ENCODE measurements around the gene TRIP11.

TRIP11 gene

DNA sequence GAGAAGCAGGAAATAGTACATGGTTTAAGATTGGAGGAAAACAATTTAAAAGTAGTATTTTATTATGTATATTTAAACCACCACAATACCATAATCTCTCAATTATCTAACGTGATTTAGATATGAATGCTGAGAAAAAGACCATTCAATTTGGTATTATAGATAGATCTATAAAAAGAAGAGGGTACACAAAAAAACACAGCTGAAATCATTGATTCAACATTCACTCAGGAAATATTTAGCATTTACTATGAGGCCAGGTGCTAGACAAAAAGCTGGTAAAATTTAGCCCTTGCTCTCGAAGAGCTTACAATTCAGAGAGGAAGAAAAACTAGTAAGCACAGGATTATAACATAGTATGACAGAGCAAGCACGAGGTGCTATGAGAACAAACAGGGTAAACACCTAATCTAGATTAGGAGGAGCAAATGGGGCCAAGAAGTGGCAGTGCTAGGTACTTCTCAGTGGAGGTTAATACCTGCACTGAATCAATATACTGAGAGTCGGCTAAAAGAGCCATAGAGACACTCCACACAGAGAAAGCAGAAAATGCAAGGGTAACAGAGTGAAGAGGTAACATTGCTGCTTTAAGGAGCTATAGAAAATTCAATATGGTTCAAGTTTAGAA, 27.6 kb downstream of the TRIP11 start:
- no peak overlapping the region for H3K4me3 ChIP-seq (ENCODE audit: low read depth, low read length)

DNA sequence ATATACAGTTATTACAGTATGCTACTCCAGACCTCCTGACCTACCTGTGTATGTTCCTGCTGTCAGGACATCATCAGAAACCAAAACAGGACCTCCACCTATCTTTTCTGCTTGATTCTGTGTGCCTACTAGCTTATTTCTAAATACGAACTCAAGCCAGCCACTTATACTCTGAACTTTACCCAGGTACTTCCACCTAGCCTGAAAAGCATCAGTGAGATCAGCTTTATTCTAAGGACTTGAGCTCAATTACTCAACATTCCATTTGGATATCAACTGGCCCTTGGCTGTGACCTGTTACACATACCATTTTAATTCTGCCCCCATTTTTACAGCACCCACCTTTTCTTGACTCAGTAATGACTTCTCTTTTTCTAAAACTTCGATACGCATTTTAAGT, 29.2 kb downstream of the TRIP11 start:
- H3K4me3 ChIP-seq (ENCODE audit: low read depth, low read length): no peak overlapping the region

DNA sequence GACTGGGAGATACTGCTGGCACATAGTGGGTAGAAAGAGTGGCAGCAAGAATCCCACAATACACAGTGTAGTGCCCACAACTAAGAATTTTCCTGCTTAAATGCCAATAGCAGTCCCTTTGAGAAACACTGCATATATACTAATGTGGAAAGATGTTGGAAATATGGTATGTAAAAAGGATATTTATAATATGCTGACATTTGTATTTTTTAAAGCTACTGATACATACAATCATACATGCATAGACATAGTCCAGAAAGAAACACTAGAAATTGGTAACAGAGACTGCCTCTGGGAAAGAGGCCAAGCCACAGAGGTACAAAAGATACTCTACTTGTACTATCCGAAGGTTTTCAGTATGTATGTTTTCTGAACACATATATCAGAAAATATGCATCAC, 30.3 kb downstream of the TRIP11 start:
- no peak overlapping the region for H3K4me3 ChIP-seq (ENCODE audit: low read depth, low read length)

DNA sequence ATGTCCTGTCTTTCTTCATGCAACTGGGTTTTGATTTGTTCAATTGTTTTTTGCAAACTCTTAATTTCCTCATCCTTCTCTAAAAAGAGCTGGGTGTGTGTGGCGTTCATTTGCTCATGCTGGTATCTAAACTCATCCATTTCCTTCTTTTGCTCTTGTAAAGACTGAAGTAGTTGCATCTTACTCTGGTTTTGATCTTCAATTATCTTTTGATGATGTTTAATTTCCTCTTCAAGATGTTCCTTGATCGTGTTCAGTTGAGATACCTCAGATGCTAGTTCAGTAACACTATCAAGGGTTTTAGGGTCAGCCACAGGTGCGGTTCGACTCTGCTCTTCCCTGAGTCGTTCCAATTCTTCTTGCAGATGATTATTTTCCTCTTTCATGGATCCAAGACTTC, 34.8 kb downstream of the TRIP11 start:
- no peak overlapping the region for H3K4me3 ChIP-seq (ENCODE audit: low read depth, low read length)

DNA sequence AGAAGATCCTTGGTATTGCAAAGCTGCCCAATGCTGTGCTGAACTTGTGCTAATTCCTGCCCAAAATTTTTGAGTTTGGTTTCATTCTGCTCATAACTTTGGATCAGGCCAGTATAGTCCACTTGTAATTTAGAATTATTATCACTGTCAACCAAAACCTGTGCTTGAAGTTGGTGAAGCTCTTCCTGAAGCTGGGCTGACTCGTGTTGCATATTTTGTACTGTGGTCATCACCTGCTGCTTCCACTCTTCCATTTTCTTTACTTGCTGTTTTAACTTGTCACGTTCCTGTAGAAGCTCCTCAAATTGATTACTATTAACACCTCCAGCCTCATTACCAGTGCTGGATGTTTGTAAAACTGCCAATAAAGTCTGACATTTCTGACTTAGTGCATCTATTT, 35.8 kb downstream of the TRIP11 start:
- no peak overlapping the region for H3K4me3 ChIP-seq (ENCODE audit: low read depth, low read length)

DNA sequence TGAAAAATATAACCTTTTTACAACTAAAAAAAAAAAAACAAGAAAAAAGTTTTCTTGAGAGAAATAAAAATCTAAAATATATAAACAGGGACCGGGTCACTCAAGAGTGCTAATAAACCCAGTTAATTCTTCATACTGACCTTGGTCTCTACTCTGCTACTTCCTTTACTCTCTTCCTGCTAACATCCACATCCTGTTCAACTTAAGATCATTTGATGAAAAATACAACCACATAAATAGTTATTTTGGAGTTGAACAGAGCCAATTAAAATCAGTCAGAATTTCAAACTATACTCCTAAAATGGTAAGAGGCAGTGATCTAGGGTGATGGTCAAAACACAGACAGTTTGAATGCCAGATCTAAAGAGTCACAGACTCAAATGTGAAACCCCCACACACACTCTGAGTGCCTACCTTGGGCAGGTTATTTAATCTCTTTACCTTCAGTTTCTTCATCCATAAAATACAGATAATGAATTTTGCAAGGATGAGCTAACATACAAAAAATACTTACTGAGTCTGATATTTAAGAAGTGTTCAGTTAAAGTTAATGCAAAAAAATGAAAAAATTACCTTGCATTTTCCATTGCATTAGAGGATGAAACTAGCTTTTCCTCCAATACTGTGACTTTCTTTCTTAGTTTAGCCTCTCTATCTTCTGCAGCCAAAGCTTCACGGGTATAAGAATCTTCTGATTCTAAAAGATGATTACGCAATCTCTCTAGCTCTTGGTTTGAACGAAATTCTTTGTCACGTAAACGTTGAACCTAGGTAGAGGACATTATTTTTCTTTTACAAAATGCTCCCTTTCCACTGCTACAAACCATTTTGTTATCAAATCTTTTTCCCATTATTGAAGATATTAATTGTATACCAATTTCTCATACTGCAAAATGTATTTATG, 40.9 kb downstream of the TRIP11 start:
- H3K4me3 ChIP-seq (ENCODE audit: low read depth, low read length): no peak overlapping the region

DNA sequence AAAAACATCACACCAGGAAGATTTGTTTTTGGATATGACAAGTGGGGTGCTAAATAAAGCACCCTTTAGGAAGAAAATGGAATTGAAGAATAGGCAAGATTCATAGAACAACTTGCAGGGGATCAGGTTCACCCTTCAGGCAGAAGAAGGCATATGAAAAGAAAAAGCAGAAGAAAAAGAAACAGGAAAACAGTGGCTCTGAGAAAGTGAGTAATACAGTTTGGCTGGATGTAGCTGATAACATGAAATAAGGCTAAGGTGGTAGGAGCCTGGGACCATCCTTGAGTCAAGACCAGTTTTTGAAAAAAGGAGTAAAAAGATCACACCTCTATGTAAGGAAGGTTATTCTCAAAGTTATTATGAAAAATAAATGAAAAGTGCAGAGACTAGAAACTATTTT, 42.4 kb downstream of the TRIP11 start:
- H3K4me3 ChIP-seq (ENCODE audit: low read depth, low read length): no peak overlapping the region

DNA sequence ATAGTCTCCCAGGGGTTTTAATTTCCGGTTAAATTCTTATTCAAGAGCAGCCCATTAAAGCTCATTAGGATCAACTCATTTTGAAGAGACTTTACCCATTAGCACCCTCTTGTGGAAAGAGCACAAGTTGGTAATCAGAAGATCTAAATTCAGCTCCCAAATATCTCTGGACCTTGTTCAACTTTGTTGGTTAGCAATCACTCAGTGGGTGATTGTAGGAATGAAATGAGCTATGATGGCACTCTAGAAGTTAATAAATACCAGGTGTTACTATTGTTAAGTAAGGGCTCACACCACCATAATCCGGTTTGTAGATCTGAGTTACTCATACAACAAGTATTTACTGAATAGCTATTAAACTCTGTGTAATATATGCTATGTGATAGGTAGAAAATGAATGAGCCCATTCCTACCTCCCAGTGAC, 42.9 kb downstream of the TRIP11 start:
- no peak overlapping the region for H3K4me3 ChIP-seq (ENCODE audit: low read depth, low read length)

DNA sequence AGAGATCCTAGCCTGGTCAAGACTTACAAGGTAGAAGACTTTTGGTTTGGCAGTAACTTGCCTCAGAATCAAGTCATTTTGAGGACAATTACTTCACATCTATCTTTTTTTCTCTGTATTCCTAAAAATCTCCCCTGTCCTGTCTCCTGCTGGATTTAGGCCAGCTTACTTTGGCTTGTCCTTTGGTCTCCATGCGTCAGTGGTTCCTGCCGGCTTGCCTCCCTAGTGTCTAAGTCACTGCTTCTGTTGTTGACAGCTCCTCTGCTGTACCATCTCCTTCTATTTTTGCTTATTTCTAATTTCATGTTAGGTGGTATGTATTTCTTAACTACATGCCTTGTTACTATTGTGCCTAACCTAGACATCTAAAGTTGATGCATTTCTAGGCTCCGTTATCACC, 52.7 kb downstream of the TRIP11 start:
- no peak overlapping the region for H3K4me3 ChIP-seq (ENCODE audit: low read depth, low read length)

DNA sequence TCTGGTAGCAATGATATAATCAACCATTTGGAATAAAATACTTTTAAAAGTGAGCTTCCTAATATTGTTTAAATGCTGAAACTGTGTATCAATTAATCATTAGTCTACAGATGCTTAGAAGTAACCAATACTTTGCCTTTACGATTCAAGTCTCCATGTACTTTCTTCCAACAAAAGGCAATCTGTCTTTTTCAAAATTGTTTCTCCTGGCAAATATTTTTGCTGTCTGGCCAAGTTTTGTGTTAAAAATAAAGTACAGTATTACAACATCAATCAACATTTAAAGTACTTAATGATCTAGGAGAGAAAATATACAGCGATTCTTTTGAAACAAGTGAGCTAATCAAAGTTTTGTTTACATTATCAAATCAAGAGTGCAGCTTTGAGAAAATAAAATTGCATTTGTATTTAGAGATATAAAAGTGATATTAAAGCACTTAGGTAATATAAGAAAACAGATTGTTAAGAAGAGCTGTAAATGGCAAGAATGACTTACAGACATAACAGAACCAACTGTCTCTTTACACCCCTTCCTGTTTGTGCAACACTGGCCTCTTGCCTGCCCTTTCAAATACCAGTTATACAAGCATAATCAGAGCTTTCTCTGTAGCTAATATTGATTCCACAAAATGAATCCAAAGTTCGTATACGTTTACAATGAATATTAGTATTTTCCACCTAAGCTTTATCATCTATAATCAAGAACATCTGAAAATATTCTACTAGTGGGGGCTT, 54.2 kb downstream of the TRIP11 start:
- H3K4me3 ChIP-seq (ENCODE audit: low read depth, low read length): no peak overlapping the region

DNA sequence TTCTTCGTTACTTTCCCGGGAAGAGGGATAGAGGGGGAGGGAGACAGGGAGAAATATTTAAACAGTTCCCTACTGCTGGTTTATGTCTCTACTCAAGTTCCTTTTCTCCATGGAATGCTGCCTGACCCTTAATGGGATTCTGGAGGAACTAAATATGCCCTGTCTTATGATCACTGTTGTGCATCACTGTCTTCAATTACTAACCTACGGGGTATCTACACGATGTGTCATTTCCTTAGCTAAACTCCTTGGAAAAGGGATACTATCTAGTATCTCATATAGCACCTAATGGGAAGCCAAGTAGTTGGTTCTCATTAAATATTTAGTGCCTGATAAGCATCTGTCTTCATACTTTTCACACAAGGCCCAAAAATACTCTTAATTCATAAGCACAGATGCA, 54.9 kb downstream of the TRIP11 start:
- no peak overlapping the region for H3K4me3 ChIP-seq (ENCODE audit: low read depth, low read length)

DNA sequence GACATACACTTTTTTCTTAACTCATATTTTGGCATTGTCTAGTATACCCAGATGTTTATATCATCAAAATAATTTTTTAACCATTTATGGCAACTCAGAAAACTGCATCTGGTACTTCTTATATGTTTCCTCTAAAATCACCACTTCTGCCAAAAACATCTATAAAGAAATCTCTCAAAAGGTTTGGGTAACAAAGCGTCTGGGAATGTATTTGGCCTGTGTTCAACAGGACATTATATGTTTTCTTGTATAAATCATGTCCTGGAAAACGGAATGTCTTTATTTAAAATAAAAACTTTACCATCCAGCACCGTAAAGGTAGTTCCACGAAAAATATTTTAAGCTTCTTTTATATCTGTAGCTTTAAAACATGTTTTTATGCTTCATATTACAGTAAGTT, 56.3 kb downstream of the TRIP11 start:
- H3K4me3 ChIP-seq (ENCODE audit: low read depth, low read length): no peak overlapping the region

DNA sequence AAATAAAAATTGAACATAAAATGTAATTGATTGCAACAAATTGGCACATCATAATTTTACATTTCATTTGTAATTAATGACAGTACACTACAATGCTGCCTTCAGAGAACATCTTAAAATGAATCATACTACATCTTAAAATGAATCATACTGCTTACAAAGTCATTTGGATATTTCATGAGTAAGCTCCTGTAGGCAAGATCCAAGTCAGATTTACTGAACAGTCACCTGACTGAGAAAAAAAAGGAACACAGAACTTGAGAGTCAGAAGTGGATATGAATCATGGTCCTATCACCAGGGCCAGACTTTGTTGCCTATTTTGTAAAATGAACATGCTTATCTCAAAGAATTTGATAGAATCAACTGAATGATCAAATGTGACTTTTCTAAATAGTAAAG, 59.7 kb downstream of the TRIP11 start:
- no peak overlapping the region for H3K4me3 ChIP-seq (ENCODE audit: low read depth, low read length)

DNA sequence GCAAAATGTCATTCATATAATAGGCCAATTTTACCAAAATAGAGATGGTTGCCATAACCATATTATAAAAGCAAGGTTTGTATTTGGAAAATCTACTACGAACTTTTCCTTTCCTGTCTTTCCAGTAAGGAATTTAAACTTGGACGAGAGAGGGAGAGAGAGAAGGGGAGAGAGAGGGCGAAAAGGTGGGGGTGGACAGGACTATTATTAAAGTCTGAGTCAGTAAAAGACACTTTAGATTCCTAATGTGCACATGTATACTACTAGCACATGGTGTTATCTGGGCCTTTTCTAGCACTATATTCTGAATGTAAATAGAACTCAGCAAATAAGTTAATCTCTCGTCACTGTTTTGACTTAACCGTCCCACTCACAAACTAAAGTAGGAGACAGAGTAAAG, 62.0 kb downstream of the TRIP11 start:
- no peak overlapping the region for H3K4me3 ChIP-seq (ENCODE audit: low read depth, low read length)

DNA sequence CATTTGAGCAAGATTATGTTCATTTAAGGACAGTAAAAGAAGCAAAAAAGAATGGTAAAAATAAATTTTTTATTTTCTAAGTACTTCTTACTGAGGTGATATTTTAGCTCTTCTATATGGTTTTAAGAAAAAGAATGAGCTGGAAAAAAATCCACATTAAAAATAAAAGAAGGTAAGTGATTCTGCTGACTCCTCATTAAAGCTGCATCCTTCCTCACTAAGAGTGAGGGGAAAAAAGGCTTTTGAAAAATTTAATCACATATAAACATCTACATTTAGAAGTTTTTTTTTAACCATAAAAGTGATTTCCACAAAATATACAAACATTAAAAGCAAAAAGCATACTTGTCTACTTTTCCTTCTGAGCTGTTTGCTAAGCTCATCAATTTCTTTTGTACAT, 64.1 kb downstream of the TRIP11 start:
- H3K4me3 ChIP-seq (ENCODE audit: low read depth, low read length): no peak overlapping the region

DNA sequence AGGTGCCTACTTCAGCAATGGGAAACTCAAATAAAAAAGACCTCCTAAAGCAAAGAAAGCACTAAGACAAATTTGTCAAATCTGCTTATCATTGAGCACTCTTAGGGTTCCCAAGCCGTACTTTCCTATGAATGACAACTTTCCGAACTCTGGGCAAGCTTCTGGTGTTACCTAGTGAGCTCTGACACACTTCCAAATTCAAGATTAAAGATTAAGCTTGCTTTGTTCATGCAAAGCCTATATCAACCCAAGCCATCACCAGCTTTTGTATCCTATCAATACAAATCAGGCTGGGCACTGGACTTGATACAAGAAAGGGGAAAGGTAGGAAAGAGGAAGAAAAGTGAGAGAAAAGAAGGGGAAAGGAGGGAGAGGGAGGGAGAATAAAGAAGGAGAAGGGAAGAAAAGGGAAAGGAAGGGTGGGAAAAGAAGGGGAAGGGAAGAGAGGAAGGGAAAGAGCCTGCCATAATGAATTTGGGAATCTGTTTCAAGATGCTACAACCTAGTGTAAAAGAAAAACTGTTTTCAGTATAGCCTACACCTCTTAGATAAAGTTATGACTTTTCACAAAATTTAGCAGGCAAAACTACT, 68.6 kb downstream of the TRIP11 start:
- no peak overlapping the region for H3K4me3 ChIP-seq (ENCODE audit: low read depth, low read length)

DNA sequence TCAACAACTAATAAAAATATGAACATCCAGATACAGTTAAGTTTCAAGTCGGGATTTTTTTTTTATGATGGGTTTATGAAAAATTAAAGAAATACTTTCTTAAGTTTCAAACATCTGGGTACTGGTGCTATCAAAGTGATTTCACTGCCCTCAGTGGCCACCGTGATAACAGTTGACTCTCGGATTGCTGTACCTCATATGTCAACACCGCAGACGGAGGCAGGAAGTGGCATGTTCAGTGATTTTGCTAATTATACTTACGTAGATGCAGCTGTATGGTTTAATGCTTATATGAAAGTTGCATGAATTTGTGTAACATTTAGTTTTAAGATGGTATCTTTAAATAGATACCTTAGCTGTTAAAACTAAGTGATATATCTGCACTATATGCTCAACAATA, 71.6 kb downstream of the TRIP11 start:
- H3K4me3 ChIP-seq (ENCODE audit: low read depth, low read length): no peak overlapping the region

DNA sequence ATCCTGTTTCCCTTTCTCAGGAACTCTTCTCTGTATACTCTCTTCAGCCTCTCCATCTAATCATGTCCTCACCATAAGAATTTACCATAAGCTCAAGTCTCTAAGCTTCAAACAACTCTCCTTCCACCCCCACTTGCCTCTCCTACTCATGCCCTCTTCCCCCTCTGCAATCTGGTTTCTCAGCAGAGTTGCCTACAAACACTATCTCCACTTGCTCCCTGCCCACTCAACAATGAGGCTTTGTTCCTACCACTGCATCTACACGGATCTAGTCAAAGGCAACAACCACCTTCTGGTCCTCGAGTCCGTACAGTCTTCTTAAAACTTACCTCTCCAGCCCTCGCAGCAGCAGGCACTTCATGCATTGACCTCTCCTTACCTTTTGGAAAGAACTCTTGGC, 75.1 kb downstream of the TRIP11 start:
- H3K4me3 ChIP-seq (ENCODE audit: low read depth, low read length): no peak overlapping the region

DNA sequence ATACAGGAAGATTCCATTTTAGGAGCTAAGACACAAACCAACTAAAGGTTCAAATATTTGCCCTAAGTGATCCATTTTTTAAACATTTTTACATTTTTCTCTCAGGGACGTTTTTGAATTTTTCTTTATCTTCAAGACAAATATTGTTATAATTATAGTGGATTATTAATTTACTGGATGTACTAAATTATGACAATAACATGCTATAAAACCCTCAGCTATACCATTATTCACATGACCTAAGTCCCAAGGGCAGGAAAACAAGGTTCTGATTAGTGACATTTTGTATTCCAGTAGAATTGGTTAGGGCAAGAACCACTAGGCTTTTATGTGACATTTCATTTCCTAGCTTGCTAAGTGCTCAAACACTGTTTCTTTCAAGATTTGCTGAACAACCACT, 75.8 kb downstream of the TRIP11 start:
- H3K4me3 ChIP-seq (ENCODE audit: low read depth, low read length): no peak overlapping the region

DNA sequence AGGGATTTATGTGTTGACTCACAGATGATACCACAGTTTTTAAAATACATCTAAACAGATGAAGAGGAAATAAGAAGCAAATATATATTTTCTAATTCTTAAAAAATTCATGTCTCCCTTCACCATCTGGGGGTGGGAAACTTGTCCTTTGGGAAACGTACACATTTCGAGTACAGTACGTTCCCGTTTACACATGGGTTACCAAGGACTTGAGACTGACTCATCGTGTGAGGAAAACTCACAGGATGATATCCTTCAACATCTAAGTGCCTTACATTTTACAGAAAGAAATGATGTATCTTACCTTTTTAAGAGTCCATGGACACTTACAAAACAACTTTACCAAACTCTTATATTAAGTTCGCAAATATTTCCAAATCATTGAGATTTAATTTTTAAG, 76.4 kb downstream of the TRIP11 start:
- H3K4me3 ChIP-seq (ENCODE audit: low read depth, low read length): no peak overlapping the region
